BLaER1 (cell line): ENCODE results near the gene CLEC17A.
"Not testable (repeated sequence)": the region's sequence is repeated elsewhere in the genome, so short reads cannot be mapped to it uniquely, and the experiment has no call there.

Source experiments
- H3K27ac ChIP-seq: shearing (Covaris generic); formaldehyde crosslinking; 2 replicates; pipeline ENCODE4 v1.8.1; 2022
- H3K27me3 ChIP-seq: shearing (Covaris generic); formaldehyde crosslinking; 2 replicates; pipeline ENCODE4 v1.8.1; 2022
- H3K36me3 ChIP-seq: shearing (Covaris generic); formaldehyde crosslinking; 2 replicates; pipeline ENCODE4 v1.8.1; 2022
- H3K4me1 ChIP-seq: shearing (Covaris generic); formaldehyde crosslinking; 2 replicates; pipeline ENCODE4 v1.8.1; 2022
- H3K4me2 ChIP-seq: shearing (Covaris generic); formaldehyde crosslinking; 2 replicates; pipeline ENCODE4 v1.8.1; 2022
- H3K4me3 ChIP-seq: shearing (Covaris generic); formaldehyde crosslinking; 2 replicates; pipeline ENCODE4 v1.8.1; 2022
- H3K9ac ChIP-seq: shearing (Covaris generic); formaldehyde crosslinking; 2 replicates; pipeline ENCODE4 v1.8.1; 2022
- H3K9me3 ChIP-seq: shearing (Covaris generic); formaldehyde crosslinking; 2 replicates; pipeline ENCODE4 v1.8.1; 2022
- H4K20me1 ChIP-seq: shearing (Covaris generic); formaldehyde crosslinking; 2 replicates; pipeline ENCODE4 v1.8.1; 2022
- Cebpa-rat ChIP-seq: shearing (Covaris generic); IDR thresholded peaks from 2 replicates; pipeline ENCODE4 v1.8.1; 2022

Gene CLEC17A

DNA sequence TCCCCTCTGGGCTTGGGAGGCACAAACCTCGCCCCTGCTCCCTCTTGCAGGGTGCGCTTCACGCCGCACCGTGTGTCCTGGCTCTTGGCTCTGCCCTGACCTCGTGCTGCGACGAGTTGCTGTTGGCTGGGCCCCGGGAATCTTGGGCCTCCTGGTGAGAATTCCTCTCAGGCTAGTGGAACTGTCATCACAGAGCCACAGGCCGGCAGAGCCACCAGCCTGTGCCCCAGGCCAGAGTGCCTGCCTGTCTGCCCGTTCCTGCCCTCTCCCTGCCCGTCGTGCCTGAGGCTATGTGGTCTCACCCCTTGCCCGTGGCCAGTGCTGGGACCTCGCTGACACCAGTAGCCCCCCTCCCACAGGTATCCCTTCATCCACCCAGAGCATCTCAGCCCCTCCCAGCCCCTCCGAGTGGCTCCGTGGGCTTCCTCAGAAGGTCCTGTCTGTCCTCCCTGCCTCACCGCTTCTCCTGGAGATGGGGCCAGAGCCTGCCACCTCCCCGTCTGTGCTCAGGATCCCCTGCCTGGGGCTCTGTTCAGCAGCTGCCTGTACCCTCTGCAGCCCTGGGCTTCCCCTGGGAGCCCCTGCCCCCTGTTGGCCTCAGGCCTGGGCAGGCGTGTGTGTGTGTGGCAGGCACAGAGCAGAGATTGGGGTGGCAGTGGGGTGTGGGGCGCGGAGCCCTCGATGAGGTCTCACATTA is 24.4 kb upstream of the CLEC17A start:
- peaks cover 99% of the 10 kb centered on the region for H3K4me1 ChIP-seq
- peak overlapping the region; percentile 71 for H3K27ac ChIP-seq
- H3K27me3 ChIP-seq = no peaks in the 10 kb centered on the region
- H3K4me2 ChIP-seq = peak overlapping the region; percentile 86
- no peak overlapping the region for H3K4me3 ChIP-seq
- H4K20me1 ChIP-seq = peaks cover 92% of the 10 kb centered on the region
- H3K9ac ChIP-seq = peak overlapping the region; percentile 62
- H3K9me3 ChIP-seq = no peaks in the 10 kb centered on the region
- no peak for TF ChIP-seq Cebpa-rat
- peaks cover 16% of the 10 kb centered on the region for H3K36me3 ChIP-seq

- H3K9me3 ChIP-seq = no peaks in the 10 kb centered on the region
- H3K4me1 ChIP-seq = peaks cover 97% of the 10 kb centered on the region
- no peak for TF ChIP-seq Cebpa-rat
- peaks cover 17% of the 10 kb centered on the region for H3K36me3 ChIP-seq
- H4K20me1 ChIP-seq = peaks cover 88% of the 10 kb centered on the region
- peak overlapping the region; percentile 87 for H3K27ac ChIP-seq
- H3K4me2 ChIP-seq = peak overlapping the region; percentile 86
- peak overlapping the region; percentile 59 for H3K4me3 ChIP-seq
- peak overlapping the region; percentile 74 for H3K9ac ChIP-seq
- H3K27me3 ChIP-seq = no peaks in the 10 kb centered on the region
Observed at GRCh38 chr19:14559916-14560775, 22.7 kb upstream of the CLEC17A start.

GRCh38 chr19:14560776-14561108 is 22.1 kb upstream of the CLEC17A start:
- peaks cover 22% of the 10 kb centered on the region for H3K36me3 ChIP-seq
- no peak for TF ChIP-seq Cebpa-rat
- peak overlapping the region; percentile 87 for H3K27ac ChIP-seq
- peak overlapping the region; percentile 59 for H3K4me3 ChIP-seq
- peak overlapping the region; percentile 74 for H3K9ac ChIP-seq
- peaks cover 97% of the 10 kb centered on the region for H3K4me1 ChIP-seq
- H3K9me3 ChIP-seq = no peaks in the 10 kb centered on the region
- H4K20me1 ChIP-seq = peaks cover 90% of the 10 kb centered on the region
- H3K27me3 ChIP-seq = no peaks in the 10 kb centered on the region
- H3K4me2 ChIP-seq = peak overlapping the region; percentile 86

GRCh38 chr19:14561249-14561648 is 21.6 kb upstream of the CLEC17A start:
- Histone ChIP-seq H3K4me1 (peaks cover 97% of the 10 kb centered on the region), H3K4me2 (peak overlapping the region; percentile 86), H3K27me3 (no peaks in the 10 kb centered on the region), H3K9me3 (no peaks in the 10 kb centered on the region), H3K27ac (peak overlapping the region; percentile 87), H4K20me1 (peaks cover 90% of the 10 kb centered on the region), H3K9ac (peak overlapping the region; percentile 74), H3K4me3 (peak overlapping the region; percentile 59), H3K36me3 (peaks cover 22% of the 10 kb centered on the region)
- TF ChIP-seq Cebpa-rat = no peak

DNA sequence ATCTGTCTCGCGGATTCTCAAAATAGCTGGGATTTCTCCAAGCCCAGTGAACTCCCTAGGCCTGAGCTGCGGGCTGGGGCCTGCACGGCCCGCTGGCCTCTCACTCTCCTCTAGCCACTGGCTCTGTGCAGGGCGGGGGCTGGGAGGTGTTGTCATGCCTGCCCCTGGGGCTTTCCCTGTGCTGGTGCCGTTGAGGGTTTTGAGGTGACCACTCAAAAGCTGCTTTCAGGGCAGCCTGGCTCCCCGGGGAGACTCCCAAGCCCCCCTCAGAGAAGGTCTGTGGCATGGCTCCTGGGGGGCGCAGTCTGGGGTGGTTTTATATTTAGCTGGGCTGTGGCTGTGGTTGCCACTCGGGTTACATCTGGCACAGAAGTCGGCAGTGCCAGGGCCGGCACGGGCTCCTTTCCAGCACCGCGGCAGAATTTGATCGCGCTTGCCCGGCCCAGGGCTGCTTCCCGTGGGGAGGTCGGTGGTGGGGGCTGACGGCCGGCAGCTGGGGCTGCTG is 21.0 kb upstream of the CLEC17A start:
- no peak for TF ChIP-seq Cebpa-rat
- H3K4me2 ChIP-seq = peak overlapping the region; percentile 86
- peak overlapping the region; percentile 87 for H3K27ac ChIP-seq

GRCh38 chr19:14562660-14563589 is 20.0 kb upstream of the CLEC17A start:
- H3K4me3 ChIP-seq = peak overlapping the region; percentile 59

More for the DNA sequence above, 21.0 kb upstream of the CLEC17A start:
- H3K9ac ChIP-seq = peak overlapping the region; percentile 74
- H3K4me3 ChIP-seq = peak overlapping the region; percentile 59
- H3K36me3 ChIP-seq = peaks cover 22% of the 10 kb centered on the region
- peaks cover 87% of the 10 kb centered on the region for H4K20me1 ChIP-seq
- no peaks in the 10 kb centered on the region for H3K9me3 ChIP-seq
- no peaks in the 10 kb centered on the region for H3K27me3 ChIP-seq
- peaks cover 94% of the 10 kb centered on the region for H3K4me1 ChIP-seq

GRCh38 chr19:14563590-14563926 is 19.3 kb upstream of the CLEC17A start:
- no peak for TF ChIP-seq Cebpa-rat
- Histone ChIP-seq H3K4me3 (no peak overlapping the region), H3K9me3 (no peaks in the 10 kb centered on the region), H3K27ac (peak overlapping the region; percentile 87), H4K20me1 (peaks cover 89% of the 10 kb centered on the region), H3K9ac (0 out of 2 replicates have a peak overlapping the region, but pooled peaks have one; percentile 74), H3K4me2 (peak overlapping the region; percentile 86), H3K36me3 (peaks cover 23% of the 10 kb centered on the region), H3K27me3 (no peaks in the 10 kb centered on the region), H3K4me1 (peaks cover 94% of the 10 kb centered on the region)

More at GRCh38 chr19:14562660-14563589, 20.0 kb upstream of the CLEC17A start:
- TF ChIP-seq Cebpa-rat = no peak
- peak overlapping the region; percentile 87 for H3K27ac ChIP-seq
- peak overlapping the region; percentile 74 for H3K9ac ChIP-seq
- H3K36me3 ChIP-seq = peaks cover 18% of the 10 kb centered on the region
- peaks cover 94% of the 10 kb centered on the region for H3K4me1 ChIP-seq
- H3K9me3 ChIP-seq = no peaks in the 10 kb centered on the region
- H3K27me3 ChIP-seq = no peaks in the 10 kb centered on the region
- peaks cover 89% of the 10 kb centered on the region for H4K20me1 ChIP-seq
- H3K4me2 ChIP-seq = peak overlapping the region; percentile 86

DNA sequence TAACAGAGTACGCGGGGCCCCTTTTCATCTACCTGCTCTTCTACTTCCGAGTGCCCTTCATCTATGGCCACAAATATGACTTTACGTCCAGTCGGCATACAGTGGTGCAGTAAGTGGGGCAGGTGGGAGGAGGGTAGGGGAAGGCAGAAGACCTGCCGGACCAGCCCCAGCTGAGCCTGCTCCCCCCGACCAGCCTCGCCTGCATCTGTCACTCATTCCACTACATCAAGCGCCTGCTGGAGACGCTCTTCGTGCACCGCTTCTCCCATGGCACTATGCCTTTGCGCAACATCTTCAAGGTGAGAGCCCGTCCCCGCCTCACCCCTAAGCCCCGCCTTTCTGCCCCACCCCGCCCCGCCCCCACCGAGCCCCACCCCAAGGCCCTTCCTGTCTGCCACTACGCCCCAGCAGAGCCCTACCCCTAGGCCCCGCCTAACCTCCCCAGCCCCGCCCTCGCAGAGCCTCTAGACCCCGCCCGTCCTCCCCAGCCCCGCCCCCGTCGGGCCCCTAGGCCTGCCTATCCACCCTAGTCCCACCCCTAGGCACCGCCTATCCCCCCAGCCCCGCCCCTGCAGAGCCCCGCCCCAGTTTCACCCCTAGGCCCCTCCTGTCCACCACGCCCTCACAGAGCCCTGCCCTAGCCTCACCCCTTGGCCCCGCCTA is 18.8 kb upstream of the CLEC17A start:
- no peak overlapping the region for H3K9ac ChIP-seq
- H4K20me1 ChIP-seq = peaks cover 89% of the 10 kb centered on the region
- H3K4me1 ChIP-seq = peaks cover 94% of the 10 kb centered on the region
- peak; percentile 63; the same call in 1 of the 2 replicates for TF ChIP-seq Cebpa-rat
- no peak overlapping the region for H3K4me3 ChIP-seq
- no peaks in the 10 kb centered on the region for H3K27me3 ChIP-seq
- H3K27ac ChIP-seq = peak overlapping the region; percentile 87
- H3K4me2 ChIP-seq = peak overlapping the region; percentile 95
- no peaks in the 10 kb centered on the region for H3K9me3 ChIP-seq
- H3K36me3 ChIP-seq = peaks cover 28% of the 10 kb centered on the region

- Histone ChIP-seq H3K4me2 (peak overlapping the region; percentile 95), H3K36me3 (peaks cover 34% of the 10 kb centered on the region), H3K4me1 (peaks cover 94% of the 10 kb centered on the region), H3K27ac (peak overlapping the region; percentile 89), H3K4me3 (peak overlapping the region; percentile 55), H4K20me1 (peaks cover 91% of the 10 kb centered on the region), H3K9ac (peak overlapping the region; percentile 65)
- not testable (repeated sequence) for H3K27me3 ChIP-seq, H3K9me3 ChIP-seq
Observed at GRCh38 chr19:14564652-14565297, 18.1 kb upstream of the CLEC17A start.
